SK-N-SH (cell line): Measurements from ENCODE around the gene CASP4. TPM values are rescaled to one million over a fixed set of nuclear protein-coding genes. Genes with fewer than 3 reads are reported as not detected.

Source experiments
- CTCF ChIA-PET: fragments of 300-600, 350-600 bp; formaldehyde crosslinking; extraction: SDS; loops from one replicate; lab custom pipeline; 2021; lab: Yijun Ruan, JAX
- POLR2A ChIA-PET: fragments of 350-600 bp; sonication (Branson Sonifier 250); formaldehyde crosslinking; extraction: SDS; loops from one replicate; lab custom pipeline; 2020; ENCODE audit warnings: antibody characterized with exemption, inconsistent platforms; lab: Yijun Ruan, JAX
- DNase-seq: peaks from one replicate; pipeline ENCODE4 v3.0.0; 2012
- H2AFZ ChIP-seq: fragments of 200-600 bp; sonication (generic); 2 replicates; pipeline ENCODE4 v1.8.1; 2016; ENCODE audit warnings: antibody characterized with exemption, mild to moderate bottlenecking, low read depth
- H3F3A ChIP-seq: fragments of 200-600 bp; sonication (generic); replicated peaks from 2 replicates; pipeline ENCODE3; 2016; ENCODE audit warnings: antibody characterized with exemption, mild to moderate bottlenecking; ENCODE audit not compliant: insufficient read depth
- H3K27ac ChIP-seq, 2 experiments: fragments of 200-500 bp in 1 of 2; fragments of 200-600 bp in 1 of 2; sonication (Bioruptor generic) in 1 of 2; sonication (generic), shearing (Covaris generic) in 1 of 2; 2 replicates each; pipeline versions ENCODE4 v1.5.1 to v1.6.1; 2014 to 2016; ENCODE audit warnings: low read depth in 2 of 2, inconsistent platforms in 1 of 2, low read length in 1 of 2, mild to moderate bottlenecking in 1 of 2, mixed read lengths in 1 of 2
- H3K27me3 ChIP-seq: fragments of 200-600 bp; sonication (generic), shearing (Covaris generic); 2 replicates; pipeline ENCODE4 v1.6.1; 2016; ENCODE audit warnings: mixed run types; ENCODE audit not compliant: insufficient read depth
- H3K36me3 ChIP-seq, 2 experiments: fragments of 200-500 bp in 1 of 2; fragments of 200-600 bp in 1 of 2; sonication (Bioruptor generic) in 1 of 2; sonication (generic) in 1 of 2; replicated peaks in 1 of 2; 2 replicates each; pipeline versions ENCODE3 to v1.5.1; 2014 to 2016; ENCODE audit warnings: low read length in 1 of 2, mild to moderate bottlenecking in 1 of 2; ENCODE audit not compliant: insufficient read depth in 2 of 2, control insufficient read depth in 1 of 2
- H3K4me1 ChIP-seq, 2 experiments: fragments of 200-500 bp in 1 of 2; fragments of 200-600 bp in 1 of 2; sonication (Bioruptor generic) in 1 of 2; sonication (generic), shearing (Covaris generic) in 1 of 2; 2 replicates each; pipeline versions ENCODE4 v1.5.1 to v1.6.1; 2014 to 2016; ENCODE audit warnings: low read depth in 1 of 2, low read length in 1 of 2, mixed run types in 1 of 2; ENCODE audit not compliant: insufficient read depth in 2 of 2, control insufficient read depth in 1 of 2
- H3K4me2 ChIP-seq: fragments of 200-600 bp; sonication (generic), shearing (Covaris generic); 2 replicates; pipeline ENCODE4 v1.6.1; 2017; ENCODE audit warnings: mixed run types
- H3K4me3 ChIP-seq, 2 experiments: fragments of 200-500 bp in 1 of 2; fragments of 200-600 bp in 1 of 2; sonication (Bioruptor generic) in 1 of 2; sonication (generic), shearing (Covaris generic) in 1 of 2; 2 replicates each; pipeline versions ENCODE4 v1.5.1 to v1.8.1; 2014 to 2016; ENCODE audit warnings: low read depth in 2 of 2, inconsistent platforms in 1 of 2, low read length in 1 of 2, mild to moderate bottlenecking in 1 of 2, mixed read lengths in 1 of 2, moderate library complexity in 1 of 2
- H3K79me2 ChIP-seq: fragments of 200-600 bp; sonication (generic); 2 replicates; pipeline ENCODE4 v1.8.1; 2017; ENCODE audit warnings: mild to moderate bottlenecking; ENCODE audit not compliant: insufficient read depth
- H3K9ac ChIP-seq: fragments of 200-600 bp; sonication (generic); 2 replicates; pipeline ENCODE4 v1.6.1; 2017; ENCODE audit warnings: mixed run types
- H3K9me2 ChIP-seq: fragments of 200-600 bp; sonication (generic); 2 replicates; pipeline ENCODE4 v1.6.1; 2017; ENCODE audit warnings: mixed run types
- H3K9me3 ChIP-seq: fragments of 200-600 bp; sonication (generic); 2 replicates; pipeline ENCODE4 v1.6.1; 2017; ENCODE audit warnings: mixed run types, mild to moderate bottlenecking, moderate library complexity
- H4K20me1 ChIP-seq: fragments of 200-600 bp; sonication (generic); 2 replicates; pipeline ENCODE4 v1.6.1; 2017; ENCODE audit warnings: mild to moderate bottlenecking, mixed run types; ENCODE audit not compliant: insufficient read depth
- CTCF ChIP-seq: fragments of 200-600 bp; sonication (generic); IDR thresholded peaks from 2 replicates; pipeline ENCODE4 v1.6.1; 2017; ENCODE audit warnings: antibody characterized with exemption, mild to moderate bottlenecking, moderate library complexity
- ELF1 ChIP-seq: IDR thresholded peaks from 2 replicates; pipeline ENCODE4 v1.4.0; 2012
- GATA2 ChIP-seq: sonication (generic); formaldehyde crosslinking; IDR thresholded peaks from 2 replicates; pipeline ENCODE4 v1.5.0; 2020; ENCODE audit warnings: mild to moderate bottlenecking, missing genetic modification reagents
- IRF3 ChIP-seq: fragments of 150-350 bp; IDR thresholded peaks from 2 replicates; pipeline ENCODE4 v1.6.1; 2016; ENCODE audit warnings: mild to moderate bottlenecking, low read depth, low read length
- RAD21 ChIP-seq: IDR thresholded peaks from 2 replicates; pipeline ENCODE4 v1.6.1; 2012; ENCODE audit warnings: mild to moderate bottlenecking, low read length
- REST ChIP-seq: IDR thresholded peaks from 2 replicates; pipeline ENCODE4 v1.6.1; 2012; ENCODE audit warnings: mild to moderate bottlenecking, low read depth, low read length, moderate library complexity
- YY1 ChIP-seq: IDR thresholded peaks from 2 replicates; pipeline ENCODE4 v1.4.0; 2012; ENCODE audit warnings: low read depth, mild to moderate bottlenecking
- WGBS: methylation state at CpG from one replicate; pipeline ENCODE4 v1.1.6; 2017; ENCODE audit warnings: low lambda C conversion rate; 5-methylcytosine and 5-hydroxymethylcytosine counted together
- polyA plus RNA-seq, 3 experiments: library from polyadenylated mRNA; depleted of rRNA; stranded (reverse); fragments of >200 nt; gene quantifications; 2 replicates each; pipeline ENCODE4 v1.2.3, GENCODE V29; 2012

Gene CASP4
- polyA plus RNA-seq, 1 of the 3 experiments (the other 2 are of a cell fraction), result 9.1 TPM

GRCh38 chr11:104907521-104908185 lies 60.7 kb downstream of the CASP4 start:
- Histone ChIP-seq H3K27me3 (no peaks in the 10 kb centered on the region), H3F3A (no peaks in the 10 kb centered on the region), H3K9me3 (no peaks in the 10 kb centered on the region), H3K4me3 (no peak overlapping the region), H3K36me3 (no peaks in the 10 kb centered on the region), H2AFZ (no peak overlapping the region), H3K79me2 (no peaks in the 10 kb centered on the region), H3K4me2 (no peak overlapping the region), H3K9me2 (no peaks in the 10 kb centered on the region), H3K27ac (no peak overlapping the region), H4K20me1 (no peaks in the 10 kb centered on the region), H3K9ac (no peak overlapping the region), H3K4me1 (no peaks in the 10 kb centered on the region)
- no peak for TF ChIP-seq YY1
- ChIA-PET POLR2A (no interaction called here), CTCF (interaction anchor here (1.2 kb wide), 1 partner anchor 955 kb away, joined by 4 read pairs; no protein-coding TSS in a partner anchor)
- DNase-seq, result no peak
- 64% methylated on average over 7 of the region's 7 CpGs for WGBS

GRCh38 chr11:104905271-104905670 lies 63.1 kb downstream of the CASP4 start:
- Histone ChIP-seq H3F3A (no peaks in the 10 kb centered on the region), H3K79me2 (no peaks in the 10 kb centered on the region), H3K36me3 (no peaks in the 10 kb centered on the region), H3K9me2 (no peaks in the 10 kb centered on the region), H2AFZ (no peak overlapping the region), H3K9ac (no peak overlapping the region), H4K20me1 (no peaks in the 10 kb centered on the region), H3K27ac (no peak overlapping the region), H3K4me1 (no peaks in the 10 kb centered on the region), H3K9me3 (no peaks in the 10 kb centered on the region), H3K27me3 (no peaks in the 10 kb centered on the region), H3K4me2 (no peak overlapping the region), H3K4me3 (no peak overlapping the region)
- peak; percentile 19; the same call in 1 of the 2 replicates for TF ChIP-seq CTCF
- no peak for TF ChIP-seq IRF3
- WGBS, result 73% methylated on average over 4 of the region's 4 CpGs
- no peak for DNase-seq
- ChIA-PET CTCF (no interaction called here), POLR2A (no interaction called here)

GRCh38 chr11:104899226-104899625 lies 69.1 kb downstream of the CASP4 start:
- H3K4me3 ChIP-seq, result no peak overlapping the region
- no peak overlapping the region for H3K4me2 ChIP-seq
- no peaks in the 10 kb centered on the region for H3K27me3 ChIP-seq
- H3K9me2 ChIP-seq, result no peaks in the 10 kb centered on the region
- no peak overlapping the region for H2AFZ ChIP-seq
- no peaks in the 10 kb centered on the region for H4K20me1 ChIP-seq
- H3K9me3 ChIP-seq, result no peaks in the 10 kb centered on the region
- DNase-seq, result no peak
- TF ChIP-seq GATA2 (CRISPR knock-in tag), result no peak
- no peak for TF ChIP-seq ELF1
- TF ChIP-seq REST, result no peak
- no peak for TF ChIP-seq RAD21
- TF ChIP-seq, all 33 proteins: peak for 0
- Histone ChIP-seq H3K36me3 (no peaks in the 10 kb centered on the region), H3K4me1 (peaks cover 0 to 8% of the 10 kb centered on the region in 2 experiments; a peak in 1 of 4 replicates), H3K9ac (no peak overlapping the region), H3K27ac (no peak overlapping the region), H3F3A (no peaks in the 10 kb centered on the region), H3K79me2 (no peaks in the 10 kb centered on the region)
- ChIA-PET CTCF (no interaction called here), POLR2A (no interaction called here)
